ENCODE results near the gene CLASRP.

- no peak for TF ChIP-seq POLR2AphosphoS5 (IDR thresholded peaks at IDR 0.05; ENCODE audit: low read depth, low read length)
- no peak for TF ChIP-seq SIN3A (IDR thresholded peaks at IDR 0.05; ENCODE audit: borderline replicate concordance, insufficient read depth, low read length)
Measured at GRCh38 chr19:45040059-45040771, 1.4 kb downstream of the CLASRP start.
